AG09309 (cell line): ENCODE measurements around the gene RNF19B.

ENCODE experiments used
- DNase-seq: peaks from one replicate; pipeline ENCODE4 v3.0.0-alpha.2; 2010; ENCODE audit warnings: low read depth
- H3K4me3 ChIP-seq: 2 replicates; pipeline ENCODE4 v1.5.1; 2011; ENCODE audit warnings: mild to moderate bottlenecking, low read depth, low read length, moderate library complexity; ENCODE audit not compliant: control insufficient read depth
- TF ChIP-seq, protein P1 (sequence below): IDR thresholded peaks from 2 replicates; pipeline ENCODE4 v1.5.1; 2011; ENCODE audit warnings: mild to moderate bottlenecking, low read depth, low read length, inconsistent platforms; ENCODE audit not compliant: insufficient read depth, control insufficient read depth; ENCODE audit errors: missing control alignments

RNF19B gene

DNA sequence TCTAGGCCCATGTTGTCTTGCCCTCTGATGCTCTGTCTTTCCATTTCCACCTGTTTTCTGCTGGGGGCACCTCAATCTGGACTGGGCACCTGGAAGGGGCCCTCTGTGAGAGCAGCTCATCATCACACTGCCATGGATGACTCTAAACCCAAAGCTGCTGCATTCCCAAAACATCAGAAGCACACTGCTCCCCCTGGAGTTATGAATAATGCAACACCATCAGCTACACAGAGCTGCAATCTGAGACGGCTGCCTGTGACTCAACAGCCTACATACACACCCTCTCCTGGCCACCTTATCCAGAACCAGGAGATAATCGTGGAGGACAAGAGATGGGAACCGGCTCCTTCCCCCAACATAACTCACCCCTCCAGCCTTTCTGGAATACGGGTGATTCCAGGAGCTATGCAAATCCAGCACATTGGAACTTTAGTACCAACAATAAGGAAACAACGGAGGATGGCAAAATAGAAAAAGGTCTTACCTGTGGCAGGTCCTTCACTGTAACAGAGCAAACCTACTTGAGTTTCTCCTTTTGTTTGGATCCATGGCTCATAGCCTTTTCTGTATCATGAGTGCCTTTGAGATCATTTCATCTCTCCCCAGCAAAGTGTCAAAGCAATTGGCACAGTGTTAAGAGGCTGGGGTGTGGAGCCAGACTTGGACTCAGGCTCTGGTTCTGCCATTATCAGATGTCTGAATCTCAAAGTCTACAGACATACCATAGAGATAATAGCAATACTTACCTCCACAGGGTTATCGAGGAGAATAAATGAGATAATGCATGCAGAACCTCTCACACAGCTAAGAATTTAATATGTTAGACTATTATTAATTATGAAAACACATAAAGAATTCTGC is 42.8 kb upstream of the RNF19B start:
- no peak overlapping the region for H3K4me3 ChIP-seq
- DNase-seq = peak; percentile 79
- TF ChIP-seq, protein P1, sequence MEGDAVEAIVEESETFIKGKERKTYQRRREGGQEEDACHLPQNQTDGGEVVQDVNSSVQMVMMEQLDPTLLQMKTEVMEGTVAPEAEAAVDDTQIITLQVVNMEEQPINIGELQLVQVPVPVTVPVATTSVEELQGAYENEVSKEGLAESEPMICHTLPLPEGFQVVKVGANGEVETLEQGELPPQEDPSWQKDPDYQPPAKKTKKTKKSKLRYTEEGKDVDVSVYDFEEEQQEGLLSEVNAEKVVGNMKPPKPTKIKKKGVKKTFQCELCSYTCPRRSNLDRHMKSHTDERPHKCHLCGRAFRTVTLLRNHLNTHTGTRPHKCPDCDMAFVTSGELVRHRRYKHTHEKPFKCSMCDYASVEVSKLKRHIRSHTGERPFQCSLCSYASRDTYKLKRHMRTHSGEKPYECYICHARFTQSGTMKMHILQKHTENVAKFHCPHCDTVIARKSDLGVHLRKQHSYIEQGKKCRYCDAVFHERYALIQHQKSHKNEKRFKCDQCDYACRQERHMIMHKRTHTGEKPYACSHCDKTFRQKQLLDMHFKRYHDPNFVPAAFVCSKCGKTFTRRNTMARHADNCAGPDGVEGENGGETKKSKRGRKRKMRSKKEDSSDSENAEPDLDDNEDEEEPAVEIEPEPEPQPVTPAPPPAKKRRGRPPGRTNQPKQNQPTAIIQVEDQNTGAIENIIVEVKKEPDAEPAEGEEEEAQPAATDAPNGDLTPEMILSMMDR = peak; percentile 73

- TF ChIP-seq, protein P1 = no peak
- no peak for DNase-seq
- H3K4me3 ChIP-seq = no peak overlapping the region
Measured at GRCh38 chr1:33005838-33006421, 41.3 kb upstream of the RNF19B start.

DNA sequence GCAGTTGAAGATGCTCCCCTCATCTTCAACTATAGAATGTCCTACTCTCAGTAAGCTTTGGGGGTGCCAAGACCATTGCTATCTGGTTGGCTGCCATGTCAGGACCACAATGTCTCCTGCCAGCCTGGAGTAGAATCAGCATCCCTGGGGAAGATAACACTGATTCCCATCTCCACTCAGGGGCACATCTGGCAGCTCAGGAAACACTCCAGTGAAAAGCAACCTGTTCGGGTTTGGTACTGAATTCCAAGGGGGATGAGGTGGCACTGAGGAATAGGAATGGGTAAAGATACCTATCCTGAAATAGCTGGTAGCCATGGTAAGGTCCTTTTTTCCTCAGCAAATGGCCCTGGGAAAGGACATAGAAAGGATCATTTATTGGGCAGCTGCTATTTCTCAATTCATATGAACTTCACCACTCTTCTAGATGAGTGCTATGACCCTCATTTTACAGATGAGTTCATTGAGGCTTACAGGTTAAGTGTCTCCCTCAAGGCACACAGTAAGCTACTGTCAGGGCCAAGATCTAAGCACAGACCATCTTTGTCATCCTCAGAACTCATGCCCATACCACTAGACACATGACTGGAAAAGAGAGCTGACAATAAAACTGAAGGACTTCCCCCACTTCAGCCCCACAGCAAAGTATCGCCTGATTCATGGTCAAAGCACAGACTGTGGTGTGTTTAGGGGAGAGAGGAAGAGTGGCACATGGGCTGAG is 40.7 kb upstream of the RNF19B start:
- H3K4me3 ChIP-seq = no peak overlapping the region
- TF ChIP-seq, protein P1 = no peak
- DNase-seq = no peak

DNA sequence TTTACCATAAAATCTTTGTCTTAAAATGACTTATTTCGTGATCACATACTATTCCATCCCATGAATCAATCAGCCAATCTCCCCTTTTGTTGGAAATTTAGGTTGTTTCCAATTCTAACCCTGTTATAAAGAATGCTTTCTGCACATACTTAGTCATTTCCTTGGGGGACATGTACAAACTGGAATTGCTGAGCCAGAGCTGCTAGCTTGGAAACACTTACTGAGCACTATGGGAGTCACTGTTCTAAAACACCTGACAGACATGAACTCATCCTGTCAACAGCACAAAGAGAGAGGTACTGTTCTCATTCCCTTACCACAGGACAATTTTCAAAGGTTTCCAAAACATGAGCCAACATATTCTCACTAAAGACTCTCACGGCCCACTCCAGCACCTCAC is 40.0 kb upstream of the RNF19B start:
- DNase-seq = no peak
- no peak overlapping the region for H3K4me3 ChIP-seq
- TF ChIP-seq, protein P1 = no peak

DNA sequence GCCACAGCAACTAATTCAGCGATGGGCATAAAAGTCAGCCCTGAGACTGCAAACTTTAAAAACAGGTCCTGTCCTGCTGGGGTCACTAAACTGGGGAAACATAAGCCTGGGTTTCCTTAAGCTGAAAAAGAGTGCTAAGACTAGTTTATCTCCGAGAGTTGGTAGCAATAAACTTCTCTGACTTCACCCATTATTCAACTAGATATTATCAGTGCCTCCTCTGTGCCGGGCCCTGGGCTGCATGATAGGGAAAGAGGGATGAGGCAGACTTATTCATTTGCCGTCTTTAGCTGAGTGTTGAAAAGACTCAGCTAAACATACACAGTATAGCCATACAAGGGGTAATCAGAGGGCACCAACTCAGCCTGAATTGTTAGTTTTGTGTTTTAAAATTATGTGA is 39.0 kb upstream of the RNF19B start:
- TF ChIP-seq, protein P1 = no peak
- no peak for DNase-seq
- H3K4me3 ChIP-seq = no peak overlapping the region

GRCh38 chr1:33002006-33002405 is 37.4 kb upstream of the RNF19B start:
- no peak overlapping the region for H3K4me3 ChIP-seq
- TF ChIP-seq, protein P1 = no peak
- DNase-seq = no peak
